ENCODE results near the gene ICAM3. TPM values are rescaled to one million over a fixed set of nuclear protein-coding genes. Genes with fewer than 3 reads are reported as not detected.

ICAM3 gene
- total RNA-seq, 1 donor, result 3.6 TPM

- Histone ChIP-seq H3K27me3 (ENCODE audit: insufficient read depth, low read length) (no peaks in the 10 kb centered on the region), H3K4me3 (ENCODE audit: insufficient read depth, low read length) (no peak overlapping the region), H2AFZ (ENCODE audit: low read length) (no peak overlapping the region), H4K20me1 (ENCODE audit: insufficient read depth, low read length) (peaks cover 5% of the 10 kb centered on the region), H3K79me2 (ENCODE audit: insufficient read depth, low read length) (peaks cover 2% of the 10 kb centered on the region), H3K36me3 (ENCODE audit: insufficient read depth, low read length) (peaks cover 72% of the 10 kb centered on the region), H3K4me2 (ENCODE audit: insufficient read depth, low read length) (no peak overlapping the region), H3K9me3 (ENCODE audit: low read depth, low read length) (no peaks in the 10 kb centered on the region), H3K27ac (ENCODE audit: low read depth, low read length) (no peak overlapping the region), H3K4me1 (ENCODE audit: insufficient read depth, low read length) (no peaks in the 10 kb centered on the region)
- TF ChIP-seq, protein P1, sequence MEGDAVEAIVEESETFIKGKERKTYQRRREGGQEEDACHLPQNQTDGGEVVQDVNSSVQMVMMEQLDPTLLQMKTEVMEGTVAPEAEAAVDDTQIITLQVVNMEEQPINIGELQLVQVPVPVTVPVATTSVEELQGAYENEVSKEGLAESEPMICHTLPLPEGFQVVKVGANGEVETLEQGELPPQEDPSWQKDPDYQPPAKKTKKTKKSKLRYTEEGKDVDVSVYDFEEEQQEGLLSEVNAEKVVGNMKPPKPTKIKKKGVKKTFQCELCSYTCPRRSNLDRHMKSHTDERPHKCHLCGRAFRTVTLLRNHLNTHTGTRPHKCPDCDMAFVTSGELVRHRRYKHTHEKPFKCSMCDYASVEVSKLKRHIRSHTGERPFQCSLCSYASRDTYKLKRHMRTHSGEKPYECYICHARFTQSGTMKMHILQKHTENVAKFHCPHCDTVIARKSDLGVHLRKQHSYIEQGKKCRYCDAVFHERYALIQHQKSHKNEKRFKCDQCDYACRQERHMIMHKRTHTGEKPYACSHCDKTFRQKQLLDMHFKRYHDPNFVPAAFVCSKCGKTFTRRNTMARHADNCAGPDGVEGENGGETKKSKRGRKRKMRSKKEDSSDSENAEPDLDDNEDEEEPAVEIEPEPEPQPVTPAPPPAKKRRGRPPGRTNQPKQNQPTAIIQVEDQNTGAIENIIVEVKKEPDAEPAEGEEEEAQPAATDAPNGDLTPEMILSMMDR (IDR thresholded peaks at IDR 0.05; ENCODE audit: extremely low read depth, low read depth, low read length), result no peak
- DNase-seq (ENCODE audit: insufficient read length, low spot score, missing footprints), result peak; percentile 79
Measured at GRCh38 chr19:10321874-10322835, 17.3 kb downstream of the ICAM3 start.

DNA sequence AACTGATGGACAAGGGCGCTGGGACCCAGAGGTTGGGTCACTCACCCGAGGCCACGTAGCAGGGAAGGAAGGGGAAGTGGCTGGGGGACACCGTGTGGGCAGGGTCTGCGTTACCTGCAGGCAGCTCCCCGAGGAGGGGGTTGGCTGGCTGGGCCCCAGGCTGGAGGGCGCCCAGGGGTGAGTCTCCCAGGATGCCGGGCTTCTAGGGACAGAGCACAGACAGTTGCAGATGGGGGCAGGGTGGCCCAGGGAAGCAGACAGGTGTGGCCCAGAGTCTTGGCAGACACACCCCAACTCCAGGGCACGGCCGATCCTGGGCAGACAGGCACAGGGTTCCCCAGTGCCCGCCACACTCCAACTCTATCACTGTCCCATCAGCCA lies 18.0 kb downstream of the ICAM3 start:
- H3K9me3 ChIP-seq (ENCODE audit: low read depth, low read length), result no peaks in the 10 kb centered on the region
- peaks cover 2% of the 10 kb centered on the region for H4K20me1 ChIP-seq (ENCODE audit: insufficient read depth, low read length)
- H3K79me2 ChIP-seq (ENCODE audit: insufficient read depth, low read length), result no peaks in the 10 kb centered on the region
- TF ChIP-seq, protein P1 (IDR thresholded peaks at IDR 0.05; ENCODE audit: extremely low read depth, low read depth, low read length), result no peak
- no peaks in the 10 kb centered on the region for H3K4me1 ChIP-seq (ENCODE audit: insufficient read depth, low read length)
- no peaks in the 10 kb centered on the region for H3K27me3 ChIP-seq (ENCODE audit: insufficient read depth, low read length)
- H2AFZ ChIP-seq (ENCODE audit: low read length), result no peak overlapping the region
- peak; percentile 46 for DNase-seq (ENCODE audit: insufficient read length, low spot score, missing footprints)
- H3K36me3 ChIP-seq (ENCODE audit: insufficient read depth, low read length), result peaks cover 67% of the 10 kb centered on the region
- H3K4me3 ChIP-seq (ENCODE audit: insufficient read depth, low read length), result no peak overlapping the region
- H3K4me2 ChIP-seq (ENCODE audit: insufficient read depth, low read length), result no peak overlapping the region
- H3K27ac ChIP-seq (ENCODE audit: low read depth, low read length), result no peak overlapping the region

GRCh38 chr19:10320602-10321416 lies 18.6 kb downstream of the ICAM3 start:
- H3K4me3 ChIP-seq (ENCODE audit: insufficient read depth, low read length), result no peak overlapping the region
- H3K79me2 ChIP-seq (ENCODE audit: insufficient read depth, low read length), result no peaks in the 10 kb centered on the region
- peaks cover 2% of the 10 kb centered on the region for H4K20me1 ChIP-seq (ENCODE audit: insufficient read depth, low read length)
- no peaks in the 10 kb centered on the region for H3K4me1 ChIP-seq (ENCODE audit: insufficient read depth, low read length)
- H3K36me3 ChIP-seq (ENCODE audit: insufficient read depth, low read length), result peaks cover 62% of the 10 kb centered on the region
- no peaks in the 10 kb centered on the region for H3K9me3 ChIP-seq (ENCODE audit: low read depth, low read length)
- no peak overlapping the region for H3K27ac ChIP-seq (ENCODE audit: low read depth, low read length)
- H3K27me3 ChIP-seq (ENCODE audit: insufficient read depth, low read length), result no peaks in the 10 kb centered on the region
- TF ChIP-seq, protein P1 (IDR thresholded peaks at IDR 0.05; ENCODE audit: extremely low read depth, low read depth, low read length), result no peak
- no peak overlapping the region for H2AFZ ChIP-seq (ENCODE audit: low read length)
- no peak overlapping the region for H3K4me2 ChIP-seq (ENCODE audit: insufficient read depth, low read length)
- DNase-seq (ENCODE audit: insufficient read length, low spot score, missing footprints), result peak; percentile 71

Measured in osteoblast (primary cell).